GM21367 (cell line): ENCODE data around the gene SLIT3.
"Not testable (repeated sequence)": the region's sequence is repeated elsewhere in the genome, so short reads cannot be mapped to it uniquely, and the experiment has no call there.

Experiments
- ATAC-seq: cut with Tn5 transposase; IDR thresholded peaks from one replicate; pipeline ENCODE4 v1.9.1; 2021; ENCODE audit not compliant: unreplicated experiment

The SLIT3 gene

DNA sequence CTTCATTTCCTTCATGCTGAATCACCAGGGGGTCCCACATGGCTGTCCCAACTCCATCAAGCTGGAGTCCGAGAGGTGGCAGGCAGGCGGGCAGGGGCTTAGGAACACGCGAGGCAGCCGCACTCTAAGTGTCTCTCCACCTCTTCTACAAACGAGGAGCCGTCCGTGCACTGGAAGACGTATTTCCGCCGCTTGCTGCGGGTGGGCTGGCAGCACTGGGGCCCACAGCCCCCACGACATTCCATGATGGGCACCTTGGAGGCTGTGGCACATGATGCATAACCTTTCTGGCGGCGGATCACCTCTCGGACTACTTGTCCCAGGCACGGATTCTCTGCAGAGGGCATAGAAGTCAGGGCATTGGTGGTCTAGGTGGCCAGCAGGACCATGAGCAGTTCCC lies 634.6 kb downstream of the SLIT3 start:
- no peak for ATAC-seq

GRCh38 chr5:168663276-168664004 lies 637.5 kb downstream of the SLIT3 start:
- ATAC-seq, result no peak

GRCh38 chr5:168661593-168662485 lies 639.1 kb downstream of the SLIT3 start:
- no peak for ATAC-seq

DNA sequence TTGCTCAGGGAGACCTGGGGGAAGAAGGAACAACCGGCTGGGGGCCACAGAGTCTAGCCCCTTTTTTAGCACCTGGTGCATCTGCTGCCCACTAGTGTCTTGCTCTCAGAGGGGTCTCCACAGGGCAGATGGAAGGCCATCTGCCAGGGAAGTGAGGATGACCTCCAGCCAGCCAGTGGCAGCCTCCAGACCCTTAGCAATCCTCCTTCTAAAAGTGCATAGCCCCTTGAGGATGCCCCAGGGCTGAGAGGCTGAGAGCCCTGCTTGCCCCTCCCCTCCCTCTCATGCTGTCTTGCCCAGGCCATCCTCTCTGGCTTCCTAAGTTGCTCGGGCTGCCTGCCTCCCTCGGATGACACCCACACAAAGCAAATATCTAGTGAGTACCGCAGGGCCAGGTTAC lies 640.2 kb downstream of the SLIT3 start:
- ATAC-seq, result no peak

DNA sequence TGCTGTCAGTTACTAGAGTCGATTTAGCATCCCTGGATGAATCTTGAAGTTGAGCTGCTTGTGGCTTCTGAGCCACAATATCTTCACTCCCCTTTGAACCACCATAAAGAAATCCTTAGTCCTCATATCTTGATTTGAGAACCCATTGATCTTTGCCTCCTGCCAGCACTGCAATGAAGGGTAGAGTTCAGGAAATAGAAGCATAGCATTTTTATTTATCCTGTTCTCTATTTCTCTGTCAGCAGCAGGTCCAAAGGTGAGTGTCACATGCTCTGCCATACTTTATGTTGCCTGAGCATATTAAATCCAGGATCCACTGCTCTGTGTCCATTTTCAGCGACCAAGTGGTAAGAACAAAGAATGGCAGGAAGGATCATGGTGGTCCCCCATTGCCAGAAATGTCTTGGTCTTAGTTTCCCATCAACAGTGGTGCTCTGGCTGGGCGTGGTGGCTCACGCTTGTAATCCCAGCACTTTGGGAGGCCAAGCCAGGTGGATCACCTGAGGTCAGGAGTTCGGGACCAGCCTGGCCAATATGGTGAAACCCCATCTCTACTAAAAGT lies 641.6 kb downstream of the SLIT3 start:
- no peak for ATAC-seq

- no peak for ATAC-seq
Measured at GRCh38 chr5:168658394-168658793, 642.5 kb downstream of the SLIT3 start.

- ATAC-seq, result no peak
Measured at GRCh38 chr5:168656633-168657032, 644.3 kb downstream of the SLIT3 start.

GRCh38 chr5:168655316-168655715 lies 645.6 kb downstream of the SLIT3 start:
- ATAC-seq, result no peak

- ATAC-seq, result no peak
Measured at GRCh38 chr5:168654211-168654721, 646.7 kb downstream of the SLIT3 start.

- no peak for ATAC-seq
Measured at GRCh38 chr5:168653626-168654025, 647.3 kb downstream of the SLIT3 start.

DNA sequence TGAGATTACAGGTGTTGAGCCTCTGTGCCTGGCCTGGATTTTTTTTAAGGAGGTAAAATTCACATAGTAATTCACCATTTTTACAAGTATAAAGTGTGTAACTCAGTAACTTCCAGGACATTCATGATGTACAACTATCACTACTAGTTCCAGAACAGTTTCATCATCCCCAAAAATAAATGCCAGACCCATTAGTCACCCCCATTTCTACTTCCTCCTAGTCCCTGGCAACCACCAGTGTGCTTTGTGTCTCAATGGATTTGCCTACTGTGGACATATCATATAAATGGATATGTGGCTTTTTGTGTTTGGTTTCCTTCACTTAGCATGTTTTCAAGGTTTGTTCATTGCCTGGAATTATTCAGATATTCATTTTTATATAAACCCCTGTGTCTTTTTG lies 649.3 kb downstream of the SLIT3 start:
- no peak for ATAC-seq

- no peak for ATAC-seq
Measured at GRCh38 chr5:168649306-168649705, 651.6 kb downstream of the SLIT3 start.

- ATAC-seq, result no peak
Measured at GRCh38 chr5:168648576-168648975, 652.4 kb downstream of the SLIT3 start.

DNA sequence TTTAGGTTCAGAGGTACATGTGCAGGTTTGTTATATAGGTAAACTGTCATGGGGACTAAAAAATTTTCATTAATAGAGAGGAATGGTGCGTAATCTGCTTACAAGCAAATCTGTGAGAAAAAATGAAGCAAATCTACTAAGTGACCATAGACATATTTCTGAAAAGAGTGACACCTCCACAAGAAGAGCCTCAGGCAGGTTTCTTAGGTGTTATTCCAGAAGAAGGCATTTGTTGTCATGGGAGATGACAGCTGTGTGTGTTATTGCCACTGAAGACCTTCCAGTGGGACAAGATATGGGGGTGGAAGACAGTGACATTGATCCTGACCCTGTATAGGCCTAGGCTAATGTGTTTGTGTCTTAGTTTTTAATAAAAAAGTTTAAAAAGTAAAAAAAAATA lies 652.9 kb downstream of the SLIT3 start:
- no peak for ATAC-seq

GRCh38 chr5:168647083-168647482 lies 653.9 kb downstream of the SLIT3 start:
- ATAC-seq, result no peak

DNA sequence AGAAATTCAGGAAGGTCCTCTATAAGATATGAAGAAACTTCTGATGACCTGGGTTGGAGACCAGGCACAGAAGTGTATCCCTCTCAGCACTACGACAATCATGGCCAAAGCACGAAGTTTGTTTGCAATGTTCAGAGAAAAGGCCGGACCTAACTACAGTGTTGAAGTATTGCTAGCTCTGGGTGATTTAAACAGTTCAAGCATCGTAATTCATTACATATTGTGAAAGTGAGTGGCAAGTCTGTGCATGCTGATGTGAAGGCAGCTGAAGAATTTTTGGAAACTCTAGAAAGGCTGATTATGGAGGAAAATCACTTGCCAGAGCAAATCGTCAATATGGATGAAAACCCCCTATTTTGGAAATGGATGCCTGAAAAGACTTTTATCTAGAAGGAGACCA lies 654.6 kb downstream of the SLIT3 start:
- no peak for ATAC-seq

- ATAC-seq, result no peak
Measured at GRCh38 chr5:168645195-168645594, 655.7 kb downstream of the SLIT3 start.

- ATAC-seq, result no peak
Measured at GRCh38 chr5:168642019-168642418, 658.9 kb downstream of the SLIT3 start.

- not testable (repeated sequence) for ATAC-seq
Measured at GRCh38 chr5:168638846-168639245, 662.1 kb downstream of the SLIT3 start.

DNA sequence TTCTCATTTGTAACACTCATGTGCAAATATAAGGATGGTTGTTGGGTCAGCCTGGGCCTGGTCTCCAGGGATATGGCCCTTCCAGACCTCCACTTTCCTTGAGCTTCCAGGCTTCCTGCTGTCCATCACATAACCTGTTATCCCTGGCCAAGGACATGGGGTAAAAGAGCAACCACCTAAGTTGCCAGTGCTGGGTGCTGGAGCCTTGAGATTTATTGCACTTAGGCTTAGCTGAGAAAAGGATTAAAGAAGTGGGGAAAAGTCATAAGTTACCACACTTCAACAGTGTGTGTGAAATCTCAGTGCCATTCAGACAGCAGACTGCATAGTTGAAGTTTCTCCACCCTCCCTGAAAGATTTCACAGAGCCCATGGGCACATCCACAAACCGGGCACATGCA lies 663.1 kb downstream of the SLIT3 start:
- no peak for ATAC-seq

- ATAC-seq, result no peak
Measured at GRCh38 chr5:168637281-168637680, 663.7 kb downstream of the SLIT3 start.

DNA sequence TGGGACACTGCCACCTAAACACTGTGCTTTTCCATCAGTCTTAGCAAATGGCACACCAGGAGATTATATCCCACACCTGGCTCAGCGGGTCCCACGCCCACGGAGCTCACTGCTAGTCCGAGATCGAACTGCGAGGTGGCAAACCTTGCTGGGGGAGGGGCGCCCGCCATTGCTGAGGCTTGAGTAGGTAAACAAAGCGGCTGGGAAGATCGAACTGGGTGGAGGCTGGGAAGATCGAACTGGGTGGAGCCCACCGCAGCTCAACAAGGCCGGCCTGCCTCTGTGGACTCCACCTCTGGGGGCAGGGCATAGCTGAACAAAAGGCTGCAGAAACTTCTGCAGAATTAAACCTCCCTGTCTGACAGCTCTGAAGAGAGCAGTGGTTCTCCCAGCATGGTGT lies 670.0 kb downstream of the SLIT3 start:
- not testable (repeated sequence) for ATAC-seq
